Choroid plexus epithelial cell (primary cell): ENCODE measurements around the gene CHD5.

Experiments
- DNase-seq: peaks from one replicate; pipeline ENCODE4 v3.0.0-alpha.2; 2010; ENCODE audit warnings: low read depth
- H3K4me3 ChIP-seq: 2 replicates; pipeline ENCODE4 v1.5.1; 2011; ENCODE audit warnings: low read depth, mild to moderate bottlenecking, control low read depth, low read length, moderate library complexity
- TF ChIP-seq, protein P1 (sequence below): conservative IDR thresholded peaks from 2 replicates; pipeline ENCODE4 v1.5.1; 2011; ENCODE audit warnings: low read depth, mild to moderate bottlenecking, control low read depth, inconsistent platforms, low read length, moderate library complexity

The CHD5 gene

DNA sequence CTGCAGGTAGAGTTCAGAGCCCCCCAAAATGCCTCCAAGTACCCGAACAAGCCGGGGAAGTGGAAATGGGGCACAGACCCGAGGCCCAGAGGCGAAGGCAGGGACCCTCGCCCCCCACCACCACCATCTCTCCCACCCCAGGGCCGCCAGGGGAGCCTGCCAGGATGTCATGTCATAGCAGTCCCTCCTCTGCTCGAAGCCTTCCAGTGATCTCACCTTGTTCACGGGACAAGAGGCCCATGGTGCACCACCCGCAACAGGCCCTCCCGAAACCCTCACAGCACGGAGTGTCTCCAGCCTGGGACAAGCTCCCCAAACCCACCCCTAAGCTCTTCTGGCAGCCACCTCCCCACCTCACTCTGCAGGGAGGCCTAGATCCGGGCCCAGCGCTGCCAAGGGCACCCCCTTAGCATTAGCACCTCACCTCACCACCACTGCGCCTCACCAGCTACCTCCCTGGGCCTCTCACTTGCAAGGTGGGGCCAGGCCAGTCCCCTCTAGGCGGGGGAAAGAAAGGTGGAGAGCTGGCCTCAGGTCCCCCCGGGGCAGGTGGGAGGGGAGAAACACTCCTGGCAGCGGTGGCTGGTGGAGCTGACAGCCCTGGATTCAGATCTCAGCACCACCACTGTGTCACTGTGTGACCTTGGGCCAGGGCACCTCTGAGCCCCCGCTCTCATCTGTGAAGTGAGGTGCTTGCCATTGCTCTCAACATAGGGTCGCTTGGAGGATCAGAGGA is 13.3 kb downstream of the CHD5 start:
- no peak overlapping the region for H3K4me3 ChIP-seq
- no peak for DNase-seq
- TF ChIP-seq, protein P1, sequence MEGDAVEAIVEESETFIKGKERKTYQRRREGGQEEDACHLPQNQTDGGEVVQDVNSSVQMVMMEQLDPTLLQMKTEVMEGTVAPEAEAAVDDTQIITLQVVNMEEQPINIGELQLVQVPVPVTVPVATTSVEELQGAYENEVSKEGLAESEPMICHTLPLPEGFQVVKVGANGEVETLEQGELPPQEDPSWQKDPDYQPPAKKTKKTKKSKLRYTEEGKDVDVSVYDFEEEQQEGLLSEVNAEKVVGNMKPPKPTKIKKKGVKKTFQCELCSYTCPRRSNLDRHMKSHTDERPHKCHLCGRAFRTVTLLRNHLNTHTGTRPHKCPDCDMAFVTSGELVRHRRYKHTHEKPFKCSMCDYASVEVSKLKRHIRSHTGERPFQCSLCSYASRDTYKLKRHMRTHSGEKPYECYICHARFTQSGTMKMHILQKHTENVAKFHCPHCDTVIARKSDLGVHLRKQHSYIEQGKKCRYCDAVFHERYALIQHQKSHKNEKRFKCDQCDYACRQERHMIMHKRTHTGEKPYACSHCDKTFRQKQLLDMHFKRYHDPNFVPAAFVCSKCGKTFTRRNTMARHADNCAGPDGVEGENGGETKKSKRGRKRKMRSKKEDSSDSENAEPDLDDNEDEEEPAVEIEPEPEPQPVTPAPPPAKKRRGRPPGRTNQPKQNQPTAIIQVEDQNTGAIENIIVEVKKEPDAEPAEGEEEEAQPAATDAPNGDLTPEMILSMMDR = no peak

DNA sequence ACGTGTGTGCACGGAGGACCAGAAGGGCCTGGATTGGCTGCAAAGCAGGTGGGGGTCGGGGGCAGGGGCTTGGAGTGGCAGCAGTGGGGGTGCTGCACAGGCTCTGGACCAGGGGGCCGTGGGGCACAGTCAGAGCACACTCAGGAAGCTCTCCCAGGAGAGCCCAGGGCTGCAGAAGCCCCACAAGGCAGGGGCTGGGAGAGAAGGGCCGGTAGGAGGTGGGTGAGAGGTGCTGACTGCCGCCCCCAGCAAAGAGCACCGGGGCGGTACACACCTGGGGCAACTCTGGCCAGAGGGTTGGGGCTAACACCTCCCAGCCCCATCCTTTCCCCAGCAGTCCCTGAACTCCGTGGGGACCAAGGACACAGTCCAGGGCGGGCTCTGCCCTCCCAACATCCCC is 13.9 kb downstream of the CHD5 start:
- no peak for DNase-seq
- no peak overlapping the region for H3K4me3 ChIP-seq
- TF ChIP-seq, protein P1 = no peak

DNA sequence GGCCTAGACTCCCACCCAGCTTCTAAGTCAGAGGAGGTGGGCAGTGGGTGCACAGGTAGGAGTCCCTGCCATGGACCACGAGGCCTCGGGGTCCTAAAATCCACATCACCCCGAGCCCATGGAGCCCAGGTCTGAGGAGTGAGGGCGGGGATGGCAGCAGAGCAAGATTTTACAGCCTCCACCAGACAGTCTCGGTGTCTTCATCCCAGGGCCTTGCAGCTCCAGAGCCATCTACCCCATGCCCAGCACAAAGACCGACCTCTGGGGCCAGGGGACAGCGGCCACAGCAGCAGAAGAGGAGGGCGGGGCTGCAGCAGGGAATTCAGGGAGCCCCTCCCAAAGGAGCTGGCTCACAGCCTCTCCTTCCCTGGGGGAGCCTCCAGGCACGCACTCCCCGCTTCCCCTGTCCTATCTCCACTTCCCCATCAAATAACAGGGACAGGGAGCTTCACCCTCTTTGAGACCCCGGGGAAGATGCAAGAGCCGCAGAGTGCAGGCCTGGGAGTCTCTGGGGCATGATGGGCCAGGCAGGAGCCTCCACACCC is 14.6 kb downstream of the CHD5 start:
- TF ChIP-seq, protein P1 = no peak
- H3K4me3 ChIP-seq = no peak overlapping the region
- no peak for DNase-seq

DNA sequence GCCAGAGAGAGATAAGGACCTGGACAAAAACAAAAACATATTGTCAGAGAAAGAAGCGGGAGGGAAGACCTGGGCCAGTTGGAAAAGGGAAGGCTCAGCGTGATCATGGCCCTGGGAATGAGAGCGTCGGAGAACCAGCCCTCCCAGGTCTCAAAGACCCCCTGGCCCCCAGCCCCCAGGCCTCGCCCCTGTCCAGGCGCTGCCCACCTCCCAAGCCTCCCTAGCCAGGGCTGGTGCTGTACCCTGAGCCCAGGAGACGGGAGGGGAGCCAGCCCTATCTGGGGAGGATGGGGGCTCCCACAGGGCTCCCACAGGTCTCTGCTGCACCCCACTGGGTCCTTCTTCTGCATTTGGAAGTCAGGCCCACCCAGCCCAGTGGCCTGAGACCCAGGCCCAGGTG is 15.1 kb downstream of the CHD5 start:
- TF ChIP-seq, protein P1 = no peak
- DNase-seq = no peak

DNA sequence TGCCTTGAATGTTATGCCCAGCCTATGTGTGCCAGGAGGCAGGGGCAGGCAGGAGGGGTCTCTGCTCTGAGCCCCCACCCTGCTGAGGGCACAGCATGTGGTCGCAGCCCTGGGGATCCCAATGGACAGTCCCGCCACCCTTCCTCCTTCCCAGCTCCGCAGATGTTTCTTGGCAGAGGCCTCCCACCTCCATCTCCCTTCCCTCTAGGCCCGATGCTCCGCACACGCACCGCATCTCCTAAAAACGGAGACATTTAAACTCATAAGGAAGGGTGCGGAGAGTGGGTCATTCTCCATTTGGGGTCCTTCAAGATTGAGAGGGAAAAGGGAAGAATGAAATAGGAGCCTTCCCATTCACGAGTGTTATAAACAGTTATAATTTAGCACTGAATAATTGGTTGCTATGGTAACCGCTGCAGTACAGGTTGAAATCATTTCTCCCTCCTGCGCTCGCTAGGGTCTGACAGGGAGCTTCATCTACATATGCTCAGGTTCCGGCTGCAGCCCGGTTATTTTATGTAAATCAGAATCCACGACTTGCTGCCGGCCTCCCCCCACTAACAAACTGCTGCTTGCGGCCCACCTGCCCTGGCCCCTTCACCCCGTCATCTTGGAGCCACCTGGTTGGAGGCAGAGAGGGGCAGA is 16.0 kb downstream of the CHD5 start:
- no peak for DNase-seq
- TF ChIP-seq, protein P1 = no peak

More for the DNA sequence above, 15.1 kb downstream of the CHD5 start:
- H3K4me3 ChIP-seq = no peak overlapping the region

DNA sequence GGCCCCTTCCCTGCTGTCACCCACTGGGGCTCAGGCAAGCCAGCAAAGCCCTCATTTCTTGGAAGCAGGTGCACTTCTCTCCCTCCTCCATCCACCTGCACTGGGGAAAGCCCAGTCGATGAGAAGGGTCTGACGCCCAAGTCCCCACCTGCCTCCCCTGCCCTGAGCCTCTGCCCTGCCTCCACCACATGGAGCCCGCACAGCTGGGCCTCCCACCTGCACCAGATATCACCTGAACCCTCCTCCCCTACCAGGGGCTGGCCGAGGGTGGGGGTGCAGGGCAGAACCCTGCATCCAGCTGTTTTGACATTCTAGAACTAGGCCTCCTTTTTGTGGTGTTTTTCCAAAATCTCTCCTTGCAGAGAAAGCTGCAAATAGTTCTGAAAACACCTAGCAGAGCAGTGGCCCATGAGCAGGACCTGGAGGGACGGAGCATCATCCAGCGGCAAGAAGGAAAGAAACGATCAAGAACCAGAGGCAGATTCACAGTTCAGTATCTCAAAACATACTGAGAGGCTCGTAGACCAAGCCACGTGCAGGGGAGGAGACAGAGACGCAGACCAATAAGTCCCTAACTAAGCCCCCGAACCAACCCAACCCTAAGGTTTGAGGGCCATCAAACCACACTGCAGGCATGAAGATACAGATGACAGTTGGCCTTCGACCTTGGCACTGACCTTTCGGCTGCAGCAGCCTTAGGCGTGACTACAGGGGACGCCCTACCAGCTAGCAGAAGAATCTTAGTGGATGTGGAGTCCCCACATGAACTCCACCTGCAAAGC is 16.7 kb downstream of the CHD5 start:
- DNase-seq = no peak
- TF ChIP-seq, protein P1 = no peak
- H3K4me3 ChIP-seq = no peak overlapping the region

More for the DNA sequence above, 16.0 kb downstream of the CHD5 start:
- H3K4me3 ChIP-seq = no peak overlapping the region
